ENCODE measurements around the gene CTNNA3. TPM values are rescaled to one million over a fixed set of nuclear protein-coding genes. Genes with fewer than 3 reads are reported as not detected.

CTNNA3 gene
- total and polyA plus RNA-seq, 10 donors = 0.03 to 2.4 (median 0.76) TPM; not detected in 1

- intact Hi-C loops (cut with DNase I; ENCODE audit: low total_unique reads) = no loop called here
- H3K4me1 ChIP-seq = peaks cover 0 to 5% (median 0%) of the 10 kb centered on the region in 6 donors
- DNase-seq = no peak
- TF ChIP-seq CTCF (IDR thresholded peaks at IDR 0.05 in 8 of 11, conservative IDR thresholded peaks at IDR 0.05 in 3 of 11) = no peak
- TF ChIP-seq POLR2A (IDR thresholded peaks at IDR 0.05) = no peak
- TF ChIP-seq POLR2AphosphoS5 (IDR thresholded peaks at IDR 0.05) = no peak
- H3K36me3 ChIP-seq = no peaks in the 10 kb centered on the region
- H3K9me3 ChIP-seq = no peaks in the 10 kb centered on the region
- no peak overlapping the region for H3K4me3 ChIP-seq
- H3K27me3 ChIP-seq (replicated peaks in 1 of 7) = no peaks in the 10 kb centered on the region
- 93 to 97% (median 95%) methylated on average over 1 of the region's 1 CpG for WGBS, 5 donors
- no peak overlapping the region for H3K27ac ChIP-seq
Measured at GRCh38 chr10:66760941-66761340, 935.1 kb downstream of the CTNNA3 start.

- no peaks in the 10 kb centered on the region for H3K36me3 ChIP-seq
- H3K9me3 ChIP-seq = no peaks in the 10 kb centered on the region
- intact Hi-C loops (cut with DNase I; ENCODE audit: low total_unique reads) = no loop called here
- no peak for DNase-seq
- no peak overlapping the region for H3K27ac ChIP-seq
- no peak overlapping the region for H3K4me3 ChIP-seq
- TF ChIP-seq POLR2AphosphoS5 (IDR thresholded peaks at IDR 0.05) = no peak
- no peak for TF ChIP-seq POLR2A (IDR thresholded peaks at IDR 0.05)
- TF ChIP-seq CTCF (IDR thresholded peaks at IDR 0.05 in 8 of 11, conservative IDR thresholded peaks at IDR 0.05 in 3 of 11) = no peak
- H3K27me3 ChIP-seq (replicated peaks in 1 of 7) = no peaks in the 10 kb centered on the region
- H3K4me1 ChIP-seq = peaks cover 0 to 5% (median 0%) of the 10 kb centered on the region in 6 donors
- WGBS, 5 donors = 66 to 81% (median 71%) methylated on average over 3 of the region's 3 CpGs
Measured at GRCh38 chr10:66755474-66755873, 940.5 kb downstream of the CTNNA3 start.

- Histone ChIP-seq H3K4me1 (peaks cover 0 to 5% (median 0%) of the 10 kb centered on the region in 6 donors), H3K27me3 (replicated peaks in 1 of 7) (no peaks in the 10 kb centered on the region), H3K4me3 (no peak overlapping the region), H3K36me3 (no peaks in the 10 kb centered on the region), H3K27ac (no peak overlapping the region), H3K9me3 (no peaks in the 10 kb centered on the region)
- DNase-seq = no peak
- intact Hi-C loops (cut with DNase I; ENCODE audit: low total_unique reads) = no loop called here
- no peak for TF ChIP-seq CTCF (IDR thresholded peaks at IDR 0.05 in 8 of 11, conservative IDR thresholded peaks at IDR 0.05 in 3 of 11)
- TF ChIP-seq POLR2A (IDR thresholded peaks at IDR 0.05) = no peak
- TF ChIP-seq POLR2AphosphoS5 (IDR thresholded peaks at IDR 0.05) = no peak
- 34 to 94% (median 88%) methylated on average over 1 of the region's 1 CpG for WGBS, 5 donors
Measured at GRCh38 chr10:66752714-66753113, 943.3 kb downstream of the CTNNA3 start.

- no peak for DNase-seq
- H3K27ac ChIP-seq = no peak overlapping the region
- H3K9me3 ChIP-seq = no peaks in the 10 kb centered on the region
- TF ChIP-seq POLR2AphosphoS5 (IDR thresholded peaks at IDR 0.05) (no peak), CTCF (IDR thresholded peaks at IDR 0.05 in 8 of 11, conservative IDR thresholded peaks at IDR 0.05 in 3 of 11) (no peak), POLR2A (IDR thresholded peaks at IDR 0.05) (no peak)
- whole genome bisulfite sequencing, 5 donors = 93 to 100% (median 94%) methylated on average over 1 of the region's 1 CpG
- H3K4me3 ChIP-seq = no peak overlapping the region
- H3K4me1 ChIP-seq = no peaks in the 10 kb centered on the region
- H3K27me3 ChIP-seq (replicated peaks in 1 of 7) = no peaks in the 10 kb centered on the region
- H3K36me3 ChIP-seq = no peaks in the 10 kb centered on the region
- intact Hi-C loops (cut with DNase I; ENCODE audit: low total_unique reads) = no loop called here
Measured at GRCh38 chr10:66748217-66748616, 947.8 kb downstream of the CTNNA3 start.

Data from spleen (tissue), 11 donors.